Fibroblast of the aortic adventitia (primary cell): ENCODE measurements around the gene CCDC146. TPM values are rescaled to one million over a fixed set of nuclear protein-coding genes. Genes with fewer than 3 reads are reported as not detected.

Experiments used
- DNase-seq: peaks from one replicate; pipeline ENCODE4 v3.0.0-alpha.2; 2010; ENCODE audit warnings: low read depth
- H3K4me3 ChIP-seq: 2 replicates; pipeline ENCODE4 v1.5.1; 2011; ENCODE audit warnings: low read depth, mild to moderate bottlenecking, control low read depth, low read length, moderate library complexity
- CTCF ChIP-seq: IDR thresholded peaks from 2 replicates; pipeline ENCODE4 v1.5.1; 2011; ENCODE audit warnings: mild to moderate bottlenecking, low read length, control low read depth, inconsistent platforms; ENCODE audit not compliant: insufficient read depth
- total RNA-seq: library from RNA; depleted of rRNA; stranded (reverse); fragments of >200 nt; gene quantifications from 2 replicates; pipeline ENCODE4 v1.2.3, GENCODE V29; 2012; ENCODE audit warnings: low replicate concordance

The CCDC146 gene
- total RNA-seq, 1 donor, result 1.4 TPM

GRCh38 chr7:77235276-77235675, 112.9 kb downstream of the CCDC146 start:
- TF ChIP-seq CTCF, result no peak
- no peak overlapping the region for H3K4me3 ChIP-seq
- peak; percentile 67 for DNase-seq

DNA sequence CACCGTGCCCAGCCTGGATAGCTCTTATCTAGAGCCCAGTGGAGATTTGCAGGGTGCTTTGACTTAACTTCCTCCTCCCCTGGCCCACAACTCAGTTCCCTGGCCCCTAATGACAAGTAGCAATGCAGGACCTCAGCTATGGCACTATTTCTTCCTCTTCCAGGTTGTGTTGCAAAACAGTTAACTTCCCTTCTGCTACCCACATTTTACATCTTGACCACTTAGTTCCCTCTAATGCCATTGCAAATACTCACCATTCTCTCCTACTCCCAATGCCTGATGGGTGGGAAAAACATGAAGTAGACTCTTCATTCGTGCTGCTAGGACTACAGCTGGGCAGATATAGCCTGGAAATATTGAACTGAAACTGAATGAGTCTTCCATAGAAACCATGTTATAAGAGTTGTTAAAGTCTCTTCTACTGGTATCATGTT, 116.3 kb downstream of the CCDC146 start:
- no peak for DNase-seq
- H3K4me3 ChIP-seq, result no peak overlapping the region
- TF ChIP-seq CTCF, result no peak

- no peak for TF ChIP-seq CTCF
- no peak overlapping the region for H3K4me3 ChIP-seq
- no peak for DNase-seq
These were observed 117.1 kb downstream of the CCDC146 start for GRCh38 chr7:77239471-77239870.

GRCh38 chr7:77242068-77242467, 119.7 kb downstream of the CCDC146 start:
- no peak for DNase-seq
- no peak overlapping the region for H3K4me3 ChIP-seq
- TF ChIP-seq CTCF, result no peak

GRCh38 chr7:77242554-77242953, 120.1 kb downstream of the CCDC146 start:
- no peak for DNase-seq
- no peak for TF ChIP-seq CTCF

DNA sequence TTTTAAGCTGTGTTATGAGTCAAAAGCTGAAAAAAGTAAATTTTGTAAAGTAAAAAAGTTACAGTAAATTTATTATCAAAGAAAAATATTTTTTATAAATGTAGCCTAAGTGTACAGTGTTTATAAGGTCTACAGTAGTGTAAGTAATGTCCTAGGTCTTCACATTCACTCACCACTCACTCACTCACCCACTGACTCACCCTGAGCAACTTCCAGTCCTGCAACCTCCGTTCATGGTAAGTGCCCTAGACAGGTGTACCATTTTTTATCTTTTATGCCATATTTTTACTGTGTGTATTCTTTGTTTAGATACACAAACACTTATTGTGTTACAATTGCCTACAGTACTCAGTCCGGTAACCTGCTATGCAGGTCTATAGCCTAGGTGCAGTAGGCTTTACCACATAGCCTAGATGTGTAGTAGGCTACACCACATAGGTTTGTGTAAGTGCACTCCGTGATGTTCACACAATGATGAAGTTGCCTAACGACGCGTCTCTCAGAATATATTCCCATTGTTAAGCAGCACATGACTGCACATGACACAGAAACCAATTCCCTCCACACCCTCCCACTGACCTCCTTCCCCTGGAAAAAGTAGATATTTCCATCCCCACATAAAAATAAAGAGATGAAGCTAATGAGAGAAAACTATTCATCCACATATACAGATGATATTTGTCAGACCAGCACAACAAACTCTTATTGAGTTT, 122.0 kb downstream of the CCDC146 start:
- no peak for TF ChIP-seq CTCF

More at GRCh38 chr7:77242554-77242953, 120.1 kb downstream of the CCDC146 start:
- H3K4me3 ChIP-seq, result no peak overlapping the region

More for the DNA sequence above, 122.0 kb downstream of the CCDC146 start:
- DNase-seq, result no peak
- no peak overlapping the region for H3K4me3 ChIP-seq
